Upper lobe of left lung (tissue), 4 donors: ENCODE data around the gene NELFCD.

Experiments
- CTCF ChIP-seq, 6 experiments: fragments of 450-650 bp in 4 of 6; fragments of 200-600 bp in 2 of 6; sonication (generic) in 2 of 6; IDR thresholded peaks; one replicate each; pipeline ENCODE4 v1.5.1; 2016 to 2019; ENCODE audit warnings: antibody characterized with exemption in 6 of 6
- POLR2A ChIP-seq, 4 donors: fragments of 450-650 bp; IDR thresholded peaks; one replicate each; pipeline ENCODE4 v1.5.1; 2016 to 2017; ENCODE audit warnings: antibody characterized with exemption in 4 of 4, mild to moderate bottlenecking in 2 of 4

- TF ChIP-seq CTCF (IDR thresholded peaks at IDR 0.05), result no peak
- no peak for TF ChIP-seq POLR2A (IDR thresholded peaks at IDR 0.05)
Measured at GRCh38 chr20:59007665-59008511, 26.8 kb downstream of the NELFCD start.
